HG03565 (cell line): ENCODE measurements around the gene C9orf43.
A peak's percentile ranks its signal among the peaks of the same experiment; 100 is the strongest.
"Not testable (repeated sequence)": the region's sequence is repeated elsewhere in the genome, so short reads cannot be mapped to it uniquely, and the experiment has no call there.

ENCODE experiments used
- ATAC-seq: cut with Tn5 transposase; IDR thresholded peaks from one replicate; pipeline ENCODE4 v1.9.1; 2021; ENCODE audit warnings: mild to moderate bottlenecking, moderate library complexity; ENCODE audit not compliant: unreplicated experiment

Gene C9orf43

DNA sequence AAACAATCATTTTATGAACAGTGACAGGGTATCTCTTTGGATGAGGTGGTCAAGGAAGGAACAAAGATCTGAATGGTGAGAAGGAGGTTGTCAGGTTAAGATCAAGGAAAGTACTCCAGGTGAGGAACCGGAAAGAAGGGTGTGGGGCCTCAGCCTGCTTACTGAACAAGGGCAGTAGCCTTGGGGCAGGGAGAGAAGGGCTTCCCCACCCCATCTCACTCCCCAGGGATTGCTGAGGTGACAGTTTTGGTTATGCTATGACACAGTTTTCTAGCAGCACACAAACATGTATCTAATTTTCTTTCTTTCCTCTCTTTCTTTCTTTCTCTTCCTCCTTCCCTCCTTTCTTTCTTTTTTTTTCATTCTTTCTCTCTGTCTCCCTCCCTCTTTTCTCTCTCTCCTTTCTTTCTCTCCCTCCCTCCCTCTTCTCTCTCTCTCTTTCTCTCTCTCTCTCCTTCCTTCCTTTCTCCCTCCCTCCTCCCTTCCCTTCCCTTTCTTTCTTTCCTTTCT lies 29.6 kb upstream of the C9orf43 start:
- peak; percentile 48 for ATAC-seq

DNA sequence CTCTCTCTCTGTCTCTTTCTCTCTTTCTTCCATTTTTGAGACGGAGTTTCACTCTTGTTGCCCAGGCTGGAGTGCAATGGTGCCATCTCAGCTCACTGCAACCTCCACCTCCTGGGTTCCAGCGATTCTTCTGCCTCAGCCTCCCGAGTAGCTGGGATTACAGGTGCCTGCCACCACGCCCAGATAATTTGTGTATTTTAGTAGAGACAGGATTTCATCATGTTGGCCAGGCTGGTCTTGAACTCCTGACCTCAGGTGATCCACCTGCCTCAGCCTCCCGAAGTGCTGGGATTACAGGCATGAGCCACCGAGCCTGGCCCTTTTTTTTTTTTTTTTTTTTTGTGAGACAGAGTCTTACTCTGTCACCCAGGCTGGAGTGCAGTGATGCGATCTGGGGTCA lies 29.1 kb upstream of the C9orf43 start:
- not testable (repeated sequence) for ATAC-seq

DNA sequence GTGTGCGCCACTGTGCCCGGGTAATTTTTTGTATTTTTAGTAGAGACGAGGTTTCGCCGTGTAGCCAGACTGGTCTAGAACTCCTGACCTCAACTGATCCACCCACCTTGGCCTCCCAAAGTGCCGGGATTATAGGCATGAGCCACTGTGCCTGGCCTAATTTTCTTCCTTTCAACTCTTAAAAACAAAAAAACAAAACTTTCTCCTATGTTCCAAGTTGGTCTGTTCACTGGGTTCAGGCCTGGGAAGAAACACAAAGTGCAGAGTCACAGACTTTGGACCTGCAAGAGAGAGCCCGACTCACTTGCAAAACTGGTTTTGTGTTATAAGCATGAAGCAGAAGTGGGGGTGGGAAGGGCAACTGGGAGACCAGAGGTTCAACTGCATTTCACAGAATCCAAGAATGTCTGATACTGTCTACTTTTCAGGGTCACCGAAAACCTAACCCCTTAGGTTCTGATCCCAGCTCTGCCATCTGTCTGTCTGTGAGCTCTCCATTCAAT lies 28.6 kb upstream of the C9orf43 start:
- ATAC-seq, result no peak

DNA sequence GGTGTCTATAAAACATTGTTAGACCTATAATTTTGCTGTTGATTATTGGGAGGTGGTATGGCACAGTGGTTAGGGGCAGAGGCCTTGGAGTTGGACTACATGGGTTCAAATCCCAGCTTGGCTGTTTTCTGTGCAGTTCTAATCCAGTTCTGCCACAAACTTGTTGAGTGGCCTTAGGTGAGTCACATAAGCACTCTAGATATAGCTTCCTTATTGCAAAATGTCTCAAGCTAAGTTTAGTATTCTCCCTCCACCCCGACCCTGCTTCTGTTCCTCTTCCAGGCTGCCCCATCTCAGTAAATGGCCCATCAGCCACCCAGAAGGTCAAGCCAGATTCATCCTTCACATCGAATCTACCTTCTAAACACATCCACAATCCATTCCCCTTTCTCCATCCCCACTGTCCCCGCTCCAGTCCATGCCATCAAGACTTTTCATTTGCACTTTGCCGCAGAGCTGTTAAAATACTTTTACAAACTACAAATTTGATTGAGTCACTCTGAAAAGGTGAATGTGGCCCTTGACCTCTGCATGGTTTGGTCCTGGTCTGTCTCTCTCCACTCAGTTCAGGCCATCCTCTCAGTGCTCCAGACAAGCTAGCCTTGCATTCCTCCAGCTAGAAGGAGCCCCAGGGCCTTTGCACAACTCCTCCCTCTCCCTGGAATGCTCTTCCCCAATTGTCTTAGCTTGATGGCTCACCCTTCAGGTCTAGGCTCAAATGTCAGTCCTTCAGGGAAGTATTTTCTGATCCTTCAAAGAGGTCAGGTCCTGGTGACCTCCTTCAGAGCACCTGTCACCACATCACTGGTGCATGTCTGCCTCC lies 23.8 kb upstream of the C9orf43 start:
- ATAC-seq, result no peak

DNA sequence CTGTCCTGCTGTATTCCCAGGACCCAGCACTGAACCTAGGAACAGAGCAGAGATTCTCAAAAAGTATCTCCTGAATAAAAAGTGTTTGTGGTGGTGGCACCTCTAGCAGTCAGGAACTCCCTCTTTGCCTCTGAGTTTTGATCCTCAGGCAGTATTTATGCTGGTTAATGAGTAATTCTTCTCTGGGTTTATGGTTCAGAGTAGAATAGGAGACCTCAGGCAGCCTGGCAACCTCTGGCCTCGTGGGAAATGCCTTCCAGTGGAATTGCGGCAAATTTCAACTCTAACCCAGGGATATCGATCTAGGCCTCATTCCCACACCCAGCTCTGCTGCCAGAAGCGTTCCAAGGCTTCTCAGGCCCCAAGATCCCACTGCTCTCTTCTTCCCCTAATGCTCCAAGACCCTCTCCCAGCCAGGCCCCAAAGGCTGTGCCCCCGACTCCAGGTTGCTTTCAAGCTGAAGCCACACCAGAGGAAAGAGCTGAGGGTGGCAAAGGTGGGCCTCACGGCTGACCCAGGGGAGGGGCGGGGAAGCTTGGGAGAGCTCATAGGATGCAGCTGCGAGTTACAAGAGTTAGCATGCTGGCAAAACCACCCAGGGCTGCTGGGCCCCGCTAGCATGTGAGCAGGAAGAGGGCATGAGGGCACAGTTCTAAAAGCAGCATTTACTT lies 22.9 kb upstream of the C9orf43 start:
- no peak for ATAC-seq

DNA sequence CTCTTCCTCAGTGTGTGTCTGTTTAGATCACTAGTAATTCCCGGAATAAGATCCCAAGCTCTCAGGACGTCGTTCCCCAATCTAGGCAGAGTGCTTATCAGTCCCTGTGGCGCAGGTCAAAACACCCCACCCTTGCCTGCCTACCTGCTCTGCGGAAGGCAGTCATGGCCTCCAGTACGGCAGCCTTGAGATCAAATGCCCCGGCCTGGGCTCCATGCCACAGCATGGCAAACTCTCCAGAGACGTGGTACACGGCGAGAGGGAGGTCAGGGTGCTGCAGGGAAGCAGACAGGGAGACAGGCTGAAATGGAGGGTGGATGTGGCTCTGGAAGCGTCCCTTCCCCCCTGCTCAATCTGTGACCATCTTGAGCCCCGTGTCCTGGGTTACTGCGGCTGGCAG lies 21.7 kb upstream of the C9orf43 start:
- ATAC-seq, result no peak

DNA sequence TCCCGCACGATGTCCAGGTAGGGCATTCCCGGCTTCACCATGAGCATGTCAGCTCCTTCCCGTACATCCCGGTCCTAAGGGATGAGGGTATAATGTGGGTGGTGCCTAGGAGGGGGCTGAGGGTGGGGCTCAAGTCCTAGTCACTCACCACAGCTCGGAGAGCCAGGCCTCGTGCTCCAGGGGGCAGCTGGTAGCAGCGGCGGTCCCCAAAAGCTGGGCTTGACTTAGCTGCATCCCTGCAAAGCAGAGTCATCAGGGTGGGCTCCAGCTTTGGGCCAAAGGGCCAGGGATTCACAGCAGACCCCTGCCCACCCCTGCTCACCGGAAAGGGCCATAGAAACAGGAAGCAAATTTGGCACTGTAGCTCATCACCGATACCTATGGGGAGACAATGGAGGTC lies 21.1 kb upstream of the C9orf43 start:
- no peak for ATAC-seq

DNA sequence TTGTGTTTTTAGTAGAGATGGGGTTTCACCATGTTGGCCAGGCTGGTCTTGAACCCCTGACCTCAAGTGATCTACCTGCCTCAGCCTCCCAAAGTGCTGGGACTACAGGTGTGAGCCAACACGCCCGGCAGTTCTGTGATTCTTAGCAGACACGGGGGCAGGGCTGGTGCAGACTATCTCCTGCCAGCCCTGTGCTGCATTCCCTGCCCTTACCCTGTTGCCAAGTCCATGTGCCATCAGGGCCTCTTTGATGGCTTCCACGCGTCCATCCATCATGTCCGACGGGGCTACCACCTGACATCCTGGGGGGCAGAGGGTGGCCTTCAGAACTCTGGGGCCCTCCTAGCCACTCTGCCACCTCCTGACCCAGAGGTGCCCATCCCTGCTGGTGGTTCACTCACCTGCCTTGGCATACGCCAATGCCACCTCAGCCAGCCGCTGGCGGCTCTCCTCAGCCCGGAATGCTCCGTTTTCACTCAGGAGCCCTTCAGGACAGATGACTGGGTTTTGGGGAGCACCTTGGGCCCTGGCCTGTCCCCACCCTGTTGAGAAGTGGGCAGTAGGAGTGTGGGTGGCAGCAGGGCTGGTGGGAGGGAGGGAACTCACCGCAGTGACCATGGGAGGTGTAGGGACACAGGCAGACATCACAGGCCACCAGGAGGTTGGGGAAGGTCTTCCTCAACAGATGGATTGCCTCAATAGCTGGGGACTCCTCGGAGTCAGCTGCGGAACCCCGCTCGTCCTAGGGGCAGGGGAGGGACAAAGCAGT lies 20.2 kb upstream of the C9orf43 start:
- ATAC-seq, result no peak

DNA sequence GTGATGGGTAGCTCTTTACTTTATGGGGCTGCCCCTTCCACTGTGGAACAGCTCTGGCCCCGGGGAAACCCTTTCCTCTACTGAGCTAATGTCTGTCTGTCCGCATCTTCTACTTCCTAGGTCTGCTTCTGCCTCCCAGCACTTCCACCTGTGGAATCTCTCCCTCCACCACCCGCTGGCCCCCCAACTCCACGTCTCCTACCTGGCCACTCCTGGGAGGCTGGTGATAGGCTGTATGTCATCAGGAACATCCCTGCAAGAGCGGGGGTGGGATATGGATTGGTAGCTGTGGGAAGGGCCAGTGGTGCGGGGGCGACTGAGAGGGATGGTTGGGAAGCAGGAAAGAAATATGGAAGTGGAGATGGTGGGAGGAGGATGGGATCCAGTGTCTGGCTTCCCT lies 18.6 kb upstream of the C9orf43 start:
- ATAC-seq, result no peak

DNA sequence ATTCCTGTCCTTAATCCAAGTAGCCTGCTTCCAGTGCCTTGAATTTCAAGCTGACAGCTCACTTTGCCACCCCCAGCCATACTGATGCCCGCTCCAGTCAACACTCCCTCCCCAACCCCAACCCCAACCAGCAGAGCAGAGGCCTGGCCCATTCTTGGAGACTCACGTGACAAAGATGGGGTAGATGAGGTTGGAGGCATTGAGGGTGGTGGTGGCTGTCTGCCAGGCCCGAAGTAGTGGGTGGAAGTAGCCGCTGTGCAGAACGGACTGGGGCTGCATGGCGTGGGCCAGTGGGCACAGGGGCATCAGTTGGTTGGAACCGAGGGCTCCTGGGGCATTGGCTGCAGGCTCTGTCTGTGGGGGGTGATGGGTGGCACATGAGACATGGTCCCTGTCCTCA lies 17.3 kb upstream of the C9orf43 start:
- no peak for ATAC-seq

DNA sequence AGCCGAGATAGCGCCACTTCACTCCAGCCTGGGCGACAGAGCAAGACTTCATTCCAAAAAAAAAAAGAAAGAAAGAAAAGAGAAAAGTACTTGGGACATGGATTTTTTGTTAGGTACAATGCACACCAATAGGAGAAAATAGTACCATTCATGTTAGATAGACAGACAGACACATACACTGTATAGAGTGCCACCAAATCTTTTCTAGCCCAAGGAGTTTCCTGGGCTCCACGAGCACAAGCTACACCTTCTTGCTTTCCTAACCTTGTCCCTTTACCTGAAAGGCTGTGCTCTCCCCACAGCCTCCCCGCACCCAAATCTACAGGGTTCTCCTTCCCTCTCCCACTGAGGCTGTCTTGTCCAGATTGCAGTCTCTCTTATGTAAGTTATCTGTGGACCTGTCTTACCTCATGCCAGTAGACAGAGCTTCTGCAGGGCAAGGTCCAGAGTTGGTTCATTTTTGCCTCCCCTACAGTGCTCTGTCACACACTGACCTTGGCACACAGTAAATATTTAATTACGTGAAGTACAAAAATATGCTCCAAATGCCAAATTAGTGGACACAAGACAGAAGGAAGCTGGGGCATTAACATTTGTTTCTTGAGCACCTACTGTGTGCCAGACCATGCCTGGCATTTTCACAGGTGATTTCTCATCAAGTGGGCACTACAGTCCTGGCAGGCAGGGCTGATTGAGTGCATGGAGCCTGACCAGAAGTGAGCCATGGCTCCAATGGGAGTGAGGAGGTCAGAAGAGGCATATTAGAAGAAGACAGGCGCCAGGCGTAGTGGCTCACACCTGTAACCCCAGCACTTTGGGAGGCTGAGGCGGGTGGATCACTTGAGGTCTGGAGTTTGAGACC lies 15.3 kb upstream of the C9orf43 start:
- ATAC-seq, result no peak

DNA sequence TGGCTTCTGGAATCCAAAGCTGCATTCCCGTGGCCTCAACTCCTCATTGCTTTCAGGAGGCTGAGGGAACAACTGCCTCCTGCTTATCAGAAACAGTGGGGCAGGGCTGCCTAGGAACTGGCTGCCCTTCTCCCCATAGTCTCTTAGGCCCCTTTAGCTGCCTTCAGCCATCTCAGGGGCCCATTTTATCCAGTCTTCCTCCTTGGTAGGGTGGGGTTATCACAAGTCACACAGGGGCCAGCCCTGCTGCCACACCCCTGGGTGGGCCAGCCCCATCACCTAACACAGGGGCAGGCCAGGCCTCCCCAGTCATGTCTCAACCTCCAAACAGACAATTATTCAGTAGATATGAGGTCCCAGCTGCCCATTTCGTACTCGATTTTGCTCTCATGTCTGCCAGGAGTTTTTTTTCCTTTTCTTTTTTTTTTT lies 13.3 kb upstream of the C9orf43 start:
- ATAC-seq, result no peak

DNA sequence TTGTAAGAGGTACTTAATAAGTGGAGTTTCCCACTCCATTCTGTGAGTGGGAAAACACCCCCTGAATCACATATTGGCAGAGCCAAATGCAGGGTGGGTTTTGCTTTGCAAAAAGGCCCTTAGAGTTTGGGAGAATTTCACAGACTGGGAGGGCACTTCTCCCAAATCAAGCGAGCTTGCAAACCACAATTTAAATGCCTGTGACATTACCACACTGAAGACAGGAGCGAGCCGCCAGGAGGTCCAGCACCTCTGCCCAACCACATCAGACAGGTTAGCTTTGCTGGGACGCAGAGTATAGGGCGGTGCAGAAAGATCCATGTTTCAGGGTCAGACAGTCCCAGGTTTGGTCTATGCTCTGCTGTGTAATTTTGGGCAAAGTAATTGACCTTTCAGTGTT lies 11.8 kb upstream of the C9orf43 start:
- ATAC-seq, result no peak

DNA sequence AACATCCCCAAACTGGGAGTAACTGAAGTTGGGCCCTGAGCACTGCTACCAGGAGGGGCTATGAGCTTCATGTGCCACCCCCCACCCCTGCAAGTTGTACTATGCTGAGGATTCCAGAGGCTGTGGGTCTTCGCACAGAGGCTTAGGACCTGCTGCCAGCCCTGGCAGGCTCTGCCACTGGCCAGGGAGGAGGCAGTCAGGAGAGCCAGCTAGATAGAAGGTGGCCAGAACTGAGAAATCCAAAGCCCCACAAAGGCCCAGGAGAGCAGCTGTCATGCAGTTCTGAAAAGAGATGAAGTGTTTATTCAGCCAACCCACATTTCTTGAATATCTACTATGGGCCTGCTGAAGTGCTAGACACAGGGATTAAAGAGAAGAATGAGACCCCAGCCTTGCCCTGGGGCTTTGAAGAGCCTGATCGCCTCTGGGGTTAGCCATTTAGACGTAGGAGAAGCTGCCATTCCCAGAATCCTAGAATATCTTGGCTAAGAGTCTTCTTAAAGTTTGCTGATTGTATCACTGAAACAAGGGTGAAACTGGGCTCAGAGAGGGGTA lies 10.8 kb upstream of the C9orf43 start:
- no peak for ATAC-seq

DNA sequence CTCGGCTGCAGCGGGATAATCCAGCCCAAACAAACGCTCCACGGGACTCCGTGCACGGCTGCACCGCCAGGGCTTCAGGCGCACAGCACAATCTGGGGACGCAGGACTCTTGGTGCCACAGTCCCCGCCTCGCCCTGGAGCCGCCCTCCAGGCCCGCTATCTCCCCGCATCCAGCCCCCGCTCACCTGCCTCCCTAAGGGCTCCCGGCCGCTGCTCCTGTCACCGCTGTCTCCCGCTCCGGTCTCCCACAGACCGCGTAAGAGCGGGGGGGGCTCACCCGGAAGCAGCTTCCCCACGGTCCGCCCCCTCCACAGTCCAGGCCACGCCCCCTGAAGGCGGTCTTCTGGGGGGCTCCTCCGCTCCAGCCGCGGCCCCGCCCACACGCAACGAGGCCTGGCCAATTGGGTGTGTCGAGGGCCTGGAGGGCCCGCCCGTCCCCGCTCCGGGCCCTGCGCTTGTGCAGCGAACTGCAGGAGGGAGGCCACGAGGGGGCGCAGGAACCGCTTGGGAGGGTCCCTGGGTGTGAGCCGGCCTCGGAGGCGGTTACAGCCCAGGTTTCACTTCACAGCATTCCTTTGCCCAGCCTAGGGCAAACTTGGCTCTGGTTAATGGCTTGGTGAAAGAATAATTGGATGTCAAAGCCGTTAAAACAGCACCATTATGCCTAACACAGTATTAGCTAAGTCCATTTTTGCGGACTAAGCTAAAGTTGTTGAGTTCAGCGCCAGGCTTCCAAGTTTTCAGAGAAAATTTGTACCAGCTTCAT lies 9.3 kb upstream of the C9orf43 start, which contains the start of gene ALAD:
Gene ALAD (minus strand): TSS at position 258 of the 766 bp plus-strand sequence. CDS start 7,725 bp downstream, outside the sequence.
- peak; percentile 98 for ATAC-seq

DNA sequence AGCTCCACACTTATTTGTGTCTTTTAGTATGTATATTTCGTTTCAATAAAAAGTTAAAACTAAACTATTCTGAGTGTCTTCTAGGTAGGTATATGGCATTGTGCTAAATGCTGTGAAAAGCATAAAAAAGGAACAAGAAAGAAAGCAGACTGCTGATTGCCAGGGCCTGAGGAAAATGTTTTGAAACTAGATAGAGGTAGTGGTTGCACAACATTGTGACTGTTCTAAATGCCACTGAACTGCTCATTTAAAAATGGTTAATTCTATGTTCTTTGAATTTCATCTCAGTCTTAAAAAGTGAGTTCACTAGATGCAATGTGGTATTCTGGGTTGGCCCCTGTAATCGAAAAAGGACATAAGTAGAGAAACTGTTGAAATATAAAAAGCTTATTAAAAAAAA lies 6.9 kb upstream of the C9orf43 start:
- ATAC-seq, result no peak

DNA sequence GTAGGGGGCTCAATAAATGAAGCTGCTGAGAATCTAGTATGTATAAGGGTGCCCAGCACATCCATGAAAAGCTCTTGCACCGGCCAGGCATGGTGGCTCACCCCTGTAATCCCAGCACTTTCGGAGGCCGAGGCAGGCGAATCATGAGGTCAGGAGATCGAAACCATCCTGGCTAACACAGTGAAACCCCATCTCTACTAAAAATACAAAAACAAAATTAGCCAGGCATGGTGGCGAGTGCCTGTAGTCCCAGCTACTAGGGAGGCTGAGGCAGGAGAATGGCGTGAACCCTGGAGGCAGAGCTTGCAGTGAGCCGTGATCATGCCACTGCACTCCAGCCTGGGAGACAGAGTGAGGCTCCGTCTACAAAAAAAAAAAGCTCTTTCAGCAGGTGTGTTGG lies 4.2 kb upstream of the C9orf43 start:
- not testable (repeated sequence) for ATAC-seq

DNA sequence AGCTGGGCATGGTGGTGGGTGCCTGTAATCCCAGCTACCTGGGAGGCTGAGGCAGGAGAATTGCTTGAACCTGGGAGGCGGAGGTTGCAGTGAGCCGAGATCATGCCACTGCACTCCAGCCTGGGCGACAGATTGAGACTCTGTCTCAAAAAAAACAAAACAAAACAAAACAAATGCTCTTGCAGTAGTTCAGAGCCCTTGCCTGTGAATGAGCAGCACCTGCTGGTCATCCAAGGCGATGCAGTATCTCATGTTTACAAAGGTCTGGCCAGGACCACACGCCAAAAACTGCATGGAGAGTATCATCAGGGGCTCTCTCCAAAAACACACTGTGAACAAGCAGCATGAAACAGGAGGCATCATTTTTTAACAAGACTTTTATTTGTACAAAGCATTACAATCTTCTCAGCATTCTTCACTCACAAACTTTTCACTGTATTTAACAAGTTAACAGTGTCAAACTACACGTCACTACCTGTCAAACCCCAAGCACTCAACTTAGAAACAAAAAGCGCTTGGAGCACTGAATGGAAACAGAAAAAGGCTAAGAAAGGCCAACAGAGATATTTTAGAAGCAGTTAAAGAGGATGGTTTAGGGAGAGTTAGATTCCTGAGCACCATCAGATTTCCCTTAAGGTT lies 3.6 kb upstream of the C9orf43 start:
- ATAC-seq, result not testable (repeated sequence)

DNA sequence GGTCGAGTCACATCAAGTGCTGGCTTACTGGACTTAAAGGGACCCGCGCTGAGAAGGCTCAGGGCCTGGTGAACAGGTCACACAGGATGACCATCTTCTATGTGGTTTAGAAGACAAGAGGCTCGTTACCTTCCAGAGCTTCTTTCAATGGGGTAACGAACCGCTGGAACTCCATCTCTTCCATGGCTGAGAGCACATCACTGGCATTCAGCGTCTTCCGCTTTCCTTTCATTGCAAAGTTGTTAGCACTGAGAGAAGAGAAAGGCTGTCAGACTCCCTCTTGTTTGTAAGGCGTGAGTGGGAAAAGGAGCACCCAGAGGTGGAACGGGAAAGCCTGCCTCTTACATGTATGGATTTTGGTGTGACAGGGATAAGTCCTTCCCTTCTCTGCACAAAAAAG lies 1.1 kb upstream of the C9orf43 start:
- ATAC-seq, result no peak
